Stimulated activated CD4-positive, alpha-beta T cell treated with anti-CD3 and anti-CD28 coated beads, Interleukin-15, amount 100 ng/mL, for 1 hour (primary cell): ENCODE data around the gene OSBPL5.
A peak's percentile ranks its signal among the peaks of the same experiment; 100 is the strongest.

Experiments
- DNase-seq, 2 donors: peaks; one replicate each; pipeline ENCODE4 v3.0.0-alpha.2; 2020; ENCODE audit warnings: low read depth in 1 of 2, low spot score in 1 of 2

Gene OSBPL5

GRCh38 chr11:3165152-3165705, at the start of gene OSBPL5:
Gene OSBPL5 (minus strand): TSS chr11:3165310. CDS start chr11:3129148, 36,162 bp downstream.
- DNase-seq = peak in 1 of 2 donors; percentile 42

- DNase-seq = no peak
These were observed 49.2 kb upstream of the OSBPL5 start for GRCh38 chr11:3214420-3214699.

- no peak for DNase-seq
These were observed 48.7 kb upstream of the OSBPL5 start for GRCh38 chr11:3213659-3214419.

GRCh38 chr11:3208272-3208671, 43.2 kb upstream of the OSBPL5 start:
- DNase-seq = no peak

- DNase-seq = no peak
These were observed 42.5 kb upstream of the OSBPL5 start for GRCh38 chr11:3207526-3208189.

- no peak for DNase-seq
These were observed 41.8 kb upstream of the OSBPL5 start for GRCh38 chr11:3206922-3207204.

- no peak for DNase-seq
These were observed 41.2 kb upstream of the OSBPL5 start for GRCh38 chr11:3206156-3206921.

- DNase-seq = no peak
These were observed 40.4 kb upstream of the OSBPL5 start for GRCh38 chr11:3205261-3206155.

GRCh38 chr11:3204141-3205015, 39.3 kb upstream of the OSBPL5 start:
- DNase-seq = no peak

GRCh38 chr11:3203221-3204043, 38.3 kb upstream of the OSBPL5 start:
- DNase-seq = no peak

GRCh38 chr11:3202759-3203158, 37.6 kb upstream of the OSBPL5 start:
- DNase-seq = no peak

GRCh38 chr11:3202305-3202704, 37.2 kb upstream of the OSBPL5 start:
- no peak for DNase-seq

- no peak for DNase-seq
These were observed 36.6 kb upstream of the OSBPL5 start for GRCh38 chr11:3201677-3202181.

- no peak for DNase-seq
These were observed 36.0 kb upstream of the OSBPL5 start for GRCh38 chr11:3201112-3201581.

GRCh38 chr11:3200388-3201111, 35.4 kb upstream of the OSBPL5 start:
- no peak for DNase-seq

GRCh38 chr11:3199537-3200295, 34.6 kb upstream of the OSBPL5 start:
- DNase-seq = no peak

- no peak for DNase-seq
These were observed 33.7 kb upstream of the OSBPL5 start for GRCh38 chr11:3198815-3199214.
